H1 (cell line): Measurements from ENCODE around the gene LSM3. TPM values are rescaled to one million over a fixed set of nuclear protein-coding genes. Genes with fewer than 3 reads are reported as not detected.

Experiments
- CTCF ChIA-PET: fragments of 300-600 bp; sonication (Branson Sonifier 250); formaldehyde crosslinking; loops from one replicate; lab custom pipeline; 2021; ENCODE audit not compliant: partially characterized antibody; lab: Charles Lee
- POLR2A ChIA-PET: fragments of 300-600 bp; sonication (Branson Sonifier 250); formaldehyde crosslinking; loops from one replicate; lab custom pipeline; 2021; ENCODE audit warnings: inconsistent platforms; ENCODE audit not compliant: partially characterized antibody; lab: Charles Lee
- DNase-seq, 2 experiments: peaks; one replicate each; pipeline versions ENCODE4 v3.0.0 to v3.0.0-alpha.2; 2010 to 2022; ENCODE audit warnings: low spot score in 2 of 2, low read depth in 1 of 2, mixed read lengths in 1 of 2
- FAIRE-seq: peaks from 2 replicates; lab custom pipeline; 2011; peaks lifted over from hg19 to GRCh38; lab: Jason Lieb, UNC
- H2AFZ ChIP-seq: 2 replicates; pipeline ENCODE4 v1.8.1; 2012; ENCODE audit warnings: low read length, inconsistent platforms
- H2AK5ac ChIP-seq: 2 replicates; pipeline ENCODE4 v1.6.1; 2013; ENCODE audit warnings: low read depth, low read length
- H2BK120ac ChIP-seq: replicated peaks from 2 replicates; pipeline ENCODE3; 2013; ENCODE audit warnings: low read depth, low read length, inconsistent platforms
- H2BK12ac ChIP-seq: 2 replicates; pipeline ENCODE4 v1.6.1; 2013; ENCODE audit warnings: low read depth, low read length
- H2BK15ac ChIP-seq: 2 replicates; pipeline ENCODE4 v1.6.1; 2013; ENCODE audit warnings: low read length
- H2BK20ac ChIP-seq: 2 replicates; pipeline ENCODE4 v1.6.1; 2013; ENCODE audit warnings: low read length
- H2BK5ac ChIP-seq: 2 replicates; pipeline ENCODE4 v1.6.1; 2013; ENCODE audit warnings: low read depth, low read length
- H3K14ac ChIP-seq: 2 replicates; pipeline ENCODE4 v1.6.1; 2013; ENCODE audit warnings: inconsistent platforms; ENCODE audit not compliant: insufficient read length
- H3K18ac ChIP-seq: 2 replicates; pipeline ENCODE4 v1.6.1; 2013; ENCODE audit warnings: low read length; ENCODE audit errors: extremely low read depth
- H3K23ac ChIP-seq: 2 replicates; pipeline ENCODE4 v1.6.1; 2013; ENCODE audit warnings: inconsistent platforms; ENCODE audit not compliant: insufficient read length
- H3K23me2 ChIP-seq: 2 replicates; pipeline ENCODE4 v1.6.1; 2013; ENCODE audit warnings: low read depth, low read length
- H3K27ac ChIP-seq: 2 replicates; pipeline ENCODE4 v1.6.1; 2011; ENCODE audit warnings: low read depth, low read length, inconsistent platforms
- H3K27me3 ChIP-seq, 4 experiments: replicated peaks in 1 of 4; 1 replicate in 1 of 4; 2 replicates in 3 of 4; pipeline versions ENCODE4 v1.6.1 to v1.8.1; 2011 to 2013; ENCODE audit warnings: low read length in 3 of 4, mild to moderate bottlenecking in 3 of 4, inconsistent platforms in 2 of 4, mixed read lengths in 2 of 4, moderate library complexity in 1 of 4; ENCODE audit not compliant: control insufficient read depth in 3 of 4, insufficient read depth in 3 of 4; ENCODE audit errors: extremely low read depth in 1 of 4
- H3K36me3 ChIP-seq, 4 experiments: 2 replicates each; pipeline versions ENCODE4 v1.6.1 to v1.8.1; 2011 to 2013; ENCODE audit warnings: mild to moderate bottlenecking in 4 of 4, low read length in 3 of 4, moderate library complexity in 2 of 4, control low read depth in 1 of 4, inconsistent platforms in 1 of 4; ENCODE audit not compliant: insufficient read depth in 4 of 4, control insufficient read depth in 2 of 4
- H3K4ac ChIP-seq: replicated peaks from 2 replicates; pipeline ENCODE3; 2013; ENCODE audit warnings: low read length, low read depth, mixed read lengths, inconsistent platforms; ENCODE audit not compliant: insufficient read length
- H3K4me1 ChIP-seq, 4 experiments: replicated peaks in 1 of 4; 1 replicate in 1 of 4; 2 replicates in 3 of 4; pipeline versions ENCODE4 v1.6.1 to v1.8.1; 2011 to 2013; ENCODE audit warnings: low read length in 3 of 4, inconsistent platforms in 2 of 4, mixed read lengths in 1 of 4; ENCODE audit not compliant: insufficient read depth in 4 of 4, control insufficient read depth in 3 of 4
- H3K4me2 ChIP-seq, 2 experiments: 2 replicates each; pipeline versions ENCODE4 v1.6.1 to v1.8.1; 2011 to 2013; ENCODE audit warnings: low read depth in 2 of 2, low read length in 2 of 2, control low read depth in 1 of 2, inconsistent platforms in 1 of 2, mild to moderate bottlenecking in 1 of 2; ENCODE audit not compliant: insufficient read depth in 1 of 2
- H3K4me3 ChIP-seq, 4 experiments: fragments of 200-600, 300-600 bp in 1 of 4; sonication (generic), shearing (Covaris generic), sonication (Bioruptor Twin) in 1 of 4; 2 replicates each; pipeline versions ENCODE4 v1.5.1 to v1.8.1; 2011 to 2016; ENCODE audit warnings: low read length in 4 of 4, low read depth in 3 of 4, control low read depth in 2 of 4, inconsistent platforms in 2 of 4, mild to moderate bottlenecking in 2 of 4, mixed read lengths in 1 of 4, moderate library complexity in 1 of 4; ENCODE audit not compliant: insufficient read depth in 2 of 4; ENCODE audit errors: extremely low read depth in 1 of 4
- H3K56ac ChIP-seq: replicated peaks from 2 replicates; pipeline ENCODE3; 2013; ENCODE audit warnings: low read depth, mild to moderate bottlenecking, mixed read lengths, low read length, inconsistent platforms; ENCODE audit not compliant: insufficient read length
- H3K79me1 ChIP-seq: 2 replicates; pipeline ENCODE4 v1.6.1; 2013; ENCODE audit warnings: low read depth, low read length, control low read depth
- H3K79me2 ChIP-seq, 2 experiments: 2 replicates each; pipeline versions ENCODE4 v1.6.1 to v1.8.1; 2012 to 2013; ENCODE audit warnings: low read length in 2 of 2, mild to moderate bottlenecking in 2 of 2, inconsistent platforms in 1 of 2; ENCODE audit not compliant: insufficient read depth in 2 of 2, control insufficient read depth in 1 of 2
- H3K9ac ChIP-seq, 4 experiments: replicated peaks in 1 of 4; 1 replicate in 1 of 4; 2 replicates in 3 of 4; pipeline versions ENCODE4 v1.6.1 to v1.8.1; 2011 to 2013; ENCODE audit warnings: low read depth in 3 of 4, low read length in 3 of 4, control low read depth in 2 of 4, mild to moderate bottlenecking in 2 of 4, moderate library complexity in 2 of 4, inconsistent platforms in 1 of 4; ENCODE audit errors: extremely low read depth in 1 of 4
- H3K9me3 ChIP-seq, 2 experiments: 2 replicates each; pipeline versions ENCODE4 v1.6.1 to v1.8.1; 2012 to 2013; ENCODE audit warnings: mild to moderate bottlenecking in 2 of 2, moderate library complexity in 2 of 2, control low read depth in 1 of 2, inconsistent platforms in 1 of 2, low read depth in 1 of 2, low read length in 1 of 2, mixed read lengths in 1 of 2; ENCODE audit not compliant: insufficient read depth in 2 of 2
- H4K20me1 ChIP-seq, 2 experiments: replicated peaks in 1 of 2; 2 replicates each; pipeline versions ENCODE3 to v1.8.1; 2011 to 2013; ENCODE audit warnings: inconsistent platforms in 2 of 2, low read length in 2 of 2, mild to moderate bottlenecking in 1 of 2; ENCODE audit not compliant: insufficient read depth in 2 of 2, control insufficient read depth in 1 of 2
- H4K5ac ChIP-seq: 2 replicates; pipeline ENCODE4 v1.6.1; 2013; ENCODE audit warnings: low read length, low read depth, mixed read lengths, inconsistent platforms; ENCODE audit not compliant: insufficient read length
- H4K8ac ChIP-seq: 2 replicates; pipeline ENCODE4 v1.8.0; 2013; ENCODE audit warnings: mild to moderate bottlenecking, moderate library complexity, low read length, inconsistent platforms; ENCODE audit not compliant: insufficient read depth; ENCODE audit errors: extremely low read depth
- H4K91ac ChIP-seq: replicated peaks from 2 replicates; pipeline ENCODE3; 2013; ENCODE audit warnings: low read length, mixed read lengths, inconsistent platforms; ENCODE audit not compliant: insufficient read length
- BRCA1 ChIP-seq: IDR thresholded peaks from 2 replicates; pipeline ENCODE4 v1.6.1; 2012; ENCODE audit warnings: low read depth, low read length, improper control_type of control experiment
- CBX5 ChIP-seq: fragments of 300-800, 300-1000 bp; sonication (generic); IDR thresholded peaks from 2 replicates; pipeline ENCODE4 v1.7.1; 2016; ENCODE audit warnings: antibody characterized with exemption, low read length, low read depth
- CHD2 ChIP-seq: IDR thresholded peaks from 2 replicates; pipeline ENCODE4 v1.6.1; 2012; ENCODE audit warnings: low read length, improper control_type of control experiment
- EGR1 ChIP-seq: IDR thresholded peaks from 2 replicates; pipeline ENCODE4 v1.6.1; 2011; ENCODE audit warnings: low read depth, low read length, borderline replicate concordance
- EZH2 ChIP-seq: fragments of 200-600 bp; sonication (generic); IDR thresholded peaks from 2 replicates; pipeline ENCODE4 v1.7.1; 2012; ENCODE audit warnings: low read depth, mild to moderate bottlenecking, moderate library complexity, low read length, inconsistent platforms; ENCODE audit not compliant: severe bottlenecking
- GABPA ChIP-seq: IDR thresholded peaks from 2 replicates; pipeline ENCODE4 v1.6.1; 2011; ENCODE audit warnings: mild to moderate bottlenecking, low read length, moderate library complexity, borderline replicate concordance; ENCODE audit not compliant: insufficient read depth
- HDAC2 ChIP-seq, 2 experiments: fragments of 300-600 bp in 1 of 2; sonication (generic) in 1 of 2; IDR thresholded peaks; 2 replicates each; pipeline ENCODE4 v1.6.1; 2011 to 2012; ENCODE audit warnings: low read depth in 2 of 2, low read length in 2 of 2, mild to moderate bottlenecking in 2 of 2, moderate library complexity in 2 of 2, borderline replicate concordance in 1 of 2, inconsistent platforms in 1 of 2
- HDAC6 ChIP-seq: IDR thresholded peaks from one replicate; pipeline ENCODE4 v1.7.1; 2012; ENCODE audit warnings: low read depth, mild to moderate bottlenecking, inconsistent platforms, low read length, moderate library complexity
- POLR2AphosphoS5 ChIP-seq: IDR thresholded peaks from 2 replicates; pipeline ENCODE4 v1.6.1; 2011; ENCODE audit warnings: low read depth, low read length
- SIRT6 ChIP-seq: IDR thresholded peaks from one replicate; pipeline ENCODE4 v1.7.1; 2012; ENCODE audit warnings: low read length, inconsistent platforms
- SUZ12 ChIP-seq: fragments of 200-600 bp; sonication (generic); IDR thresholded peaks from 2 replicates; pipeline ENCODE4 v1.6.1; 2012; ENCODE audit warnings: mild to moderate bottlenecking, inconsistent platforms, low read length, moderate library complexity, mixed read lengths
- USF2 ChIP-seq: IDR thresholded peaks from 2 replicates; pipeline ENCODE4 v1.6.1; 2011; ENCODE audit warnings: low read length, improper control_type of control experiment
- WGBS, 2 experiments: shearing (Covaris generic) in 1 of 2; methylation state at CpG; one replicate each; pipeline versions ENCODE4 v1.1.6 to v1.1.7; 2013 to 2015; ENCODE audit warnings: low lambda C conversion rate in 2 of 2, mixed read lengths in 2 of 2, inconsistent platforms in 1 of 2, low coverage in 1 of 2, missing lambda C conversion rate in 1 of 2; ENCODE audit not compliant: insufficient replicate concordance in 2 of 2, insufficient coverage in 1 of 2, insufficient read length in 1 of 2; ENCODE audit errors: extremely low coverage in 1 of 2, missing lambda C conversion rate in 1 of 2; 5-methylcytosine and 5-hydroxymethylcytosine counted together
- polyA plus RNA-seq, 7 experiments: library from polyadenylated mRNA; depleted of rRNA in 3 of 7; stranded (reverse) in 5 of 7; unstranded in 2 of 7; fragments of >200 nt in 5 of 7; fragments of 200-250 nt in 2 of 7; gene quantifications; 1 replicate in 5 of 7; 2 replicates in 1 of 7; 4 replicates in 1 of 7; pipeline versions ENCODE4 v1.2.1 to v1.2.3, GENCODE V29; 2011 to 2013; ENCODE audit warnings: missing spikeins in 2 of 7, mixed read lengths in 2 of 7
- total RNA-seq: library from RNA; stranded (reverse); fragmentation: NEBNext Ultra II Directional; extraction: Animal tissue kit (Norgen Biotek cat#: 25700); gene quantifications from 2 replicates; pipeline ENCODE4 v1.2.1, GENCODE V29; 2021

The LSM3 gene
- total and polyA plus RNA-seq, 2 of the 8 experiments (the other 6 are each of a cell fraction or from before 2014, with no cell fraction given) = 7.1 to 25.4 TPM

GRCh38 chr3:14130230-14130629 lies 48.4 kb upstream of the LSM3 start:
- Histone ChIP-seq H2BK120ac (no peak overlapping the region), H2BK5ac (no peak overlapping the region), H3K4me1 (peaks cover 0 to 7% (median 6%) of the 10 kb centered on the region in 4 experiments; a peak in 5 of 7 replicates), H2BK15ac (no peak overlapping the region), H3K18ac (no peak overlapping the region), H2AK5ac (no peak overlapping the region), H2AFZ (no peak overlapping the region), H3K23me2 (peaks cover 6% of the 10 kb centered on the region; the same call in 1 of the 2 replicates), H3K36me3 (peaks cover 12 to 36% (median 25%) of the 10 kb centered on the region in 4 experiments), H3K23ac (no peak overlapping the region), H3K9ac (no peak overlapping the region), H4K91ac (no peak overlapping the region), H4K5ac (no peak overlapping the region), H3K9me3 (no peaks in the 10 kb centered on the region), H4K20me1 (peaks cover 2 to 18% of the 10 kb centered on the region in 2 experiments), H3K79me1 (peaks cover 5% of the 10 kb centered on the region), H2BK12ac (no peak overlapping the region), H3K4me3 (no peak overlapping the region), H3K27ac (no peak overlapping the region), H3K4me2 (no peak overlapping the region), H3K56ac (no peak overlapping the region), H4K8ac (no peak overlapping the region; the same call in 1 of the 2 replicates), H2BK20ac (no peak overlapping the region), H3K14ac (no peak overlapping the region), H3K27me3 (no peaks in the 10 kb centered on the region), H3K79me2 (peaks cover 7 to 22% of the 10 kb centered on the region in 2 experiments), H3K4ac (no peak overlapping the region)
- ChIA-PET CTCF (no interaction called here), POLR2A (interaction anchor here (2.3 kb wide), 1 partner anchor 14 kb away, joined by 7 read pairs; no protein-coding TSS in a partner anchor)
- no peak for FAIRE-seq
- 93% methylated on average over 4 of the region's 4 CpGs; no CpG with 5 or more reads in 1 of the 2 experiments for WGBS, 2 experiments
- no peak for DNase-seq
- TF ChIP-seq BRCA1 (no peak), HDAC2 (IDR thresholded peaks at IDR 0.05; ENCODE audit: borderline replicate concordance in 1 of 2, low read depth in 2 of 2, low read length in 2 of 2) (no peak), CHD2 (no peak), EGR1 (no peak), SUZ12 (no peak), SIRT6 (no peak), GABPA (no peak), CBX5 (no peak), POLR2AphosphoS5 (no peak), EZH2 (no peak), USF2 (no peak), HDAC6 (no peak)
